Natural killer cell (primary cell): ENCODE data around the gene PTPRQ. TPM values are rescaled to one million over a fixed set of nuclear protein-coding genes. Genes with fewer than 3 reads are reported as not detected.

ENCODE experiments used
- ATAC-seq, 3 donors: fragments of 150-1000 bp in 2 of 3; fragments of 200-7000 bp in 1 of 3; cut with Tn5 transposase; 1 replicate in 1 of 3; 2 replicates in 2 of 3; pipeline ENCODE4 v1.10.0; 2021; ENCODE audit warnings: mild to moderate bottlenecking in 2 of 3, moderate library complexity in 2 of 3
- DNase-seq, 2 donors: peaks; one replicate each; pipeline versions ENCODE4 v3.0.0 to v3.0.0-alpha.2; 2013 to 2021; ENCODE audit warnings: mixed read lengths in 1 of 2
- H3K27ac ChIP-seq: one replicate; pipeline ENCODE4 v1.5.1; 2013; ENCODE audit warnings: mild to moderate bottlenecking, low read length
- H3K27me3 ChIP-seq: one replicate; pipeline ENCODE4 v1.6.1; 2013; ENCODE audit warnings: low read length; ENCODE audit not compliant: control insufficient read depth, insufficient read depth
- H3K36me3 ChIP-seq: one replicate; pipeline ENCODE4 v1.6.1; 2013; ENCODE audit warnings: low read length; ENCODE audit not compliant: control insufficient read depth, insufficient read depth
- H3K4me1 ChIP-seq: one replicate; pipeline ENCODE4 v1.6.1; 2013; ENCODE audit warnings: low read length; ENCODE audit not compliant: control insufficient read depth, insufficient read depth
- H3K4me3 ChIP-seq: one replicate; pipeline ENCODE4 v1.5.1; 2013; ENCODE audit warnings: low read length
- H3K9me3 ChIP-seq: one replicate; pipeline ENCODE4 v1.6.1; 2013; ENCODE audit warnings: low read length; ENCODE audit not compliant: control insufficient read depth, insufficient read depth
- H3K27ac Mint-ChIP-seq, 2 donors: one replicate each; pipeline ENCODE4 v1.8.0; 2022; ENCODE audit warnings: mild to moderate bottlenecking in 2 of 2, mixed read lengths in 2 of 2, moderate library complexity in 1 of 2
- H3K27me3 Mint-ChIP-seq, 2 donors: one replicate each; pipeline ENCODE4 v1.8.0; 2022; ENCODE audit warnings: low read depth in 2 of 2, mixed read lengths in 2 of 2
- H3K36me3 Mint-ChIP-seq: one replicate; pipeline ENCODE4 v1.8.0; 2022; ENCODE audit warnings: mixed read lengths
- H3K4me1 Mint-ChIP-seq, 2 donors: one replicate each; pipeline ENCODE4 v1.8.0; 2022; ENCODE audit warnings: mixed read lengths in 2 of 2
- H3K4me3 Mint-ChIP-seq: one replicate; pipeline ENCODE4 v1.8.0; 2022; ENCODE audit warnings: mild to moderate bottlenecking, moderate library complexity, mixed read lengths
- H3K9me3 Mint-ChIP-seq, 2 donors: one replicate each; pipeline ENCODE4 v1.8.0; 2022; ENCODE audit warnings: mixed read lengths in 2 of 2
- CTCF ChIP-seq: fragments of 200-600 bp; IDR thresholded peaks from one replicate; pipeline ENCODE4 v1.8.0; 2022; ENCODE audit warnings: antibody characterized with exemption
- WGBS: methylation state at CpG from one replicate; pipeline ENCODE4 v1.1.7; 2013; ENCODE audit warnings: missing lambda C conversion rate; ENCODE audit not compliant: insufficient coverage; 5-methylcytosine and 5-hydroxymethylcytosine counted together
- intact Hi-C: fragments of 100-400 bp; cut with micrococcal nuclease; formaldehyde crosslinking; loops from one replicate; pipeline ENCODE4 v1.14.2; 2022
- total RNA-seq, 4 donors: library from RNA; stranded (reverse); fragments of 120-200 nt in 1 of 4; gene quantifications; one replicate each; pipeline versions ENCODE4 v1.2.3 to v1.2.4, GENCODE V29; 2013 to 2022

The PTPRQ gene
- total RNA-seq, 3 donors from 2014 or later (not counting 1 experiment from before 2014, with no cell fraction given): not detected

DNA sequence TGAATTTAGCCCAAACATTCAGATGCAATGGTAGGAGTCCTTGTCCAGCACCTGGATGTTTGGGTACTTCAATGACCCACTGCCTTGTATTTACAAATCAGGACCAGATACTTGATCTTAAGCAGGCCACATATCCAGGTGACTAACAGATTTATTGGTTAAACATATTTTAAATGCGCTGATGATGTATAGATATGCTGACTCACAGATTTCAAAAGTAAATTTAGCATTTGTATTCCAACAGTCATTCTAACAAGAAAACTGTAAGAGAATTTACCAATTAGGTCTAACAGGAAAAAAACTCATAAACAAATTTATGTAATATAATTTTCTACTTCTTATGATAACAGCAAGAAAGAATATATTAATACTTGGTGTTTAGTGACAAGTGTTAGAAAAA, 234.0 kb downstream of the PTPRQ start:
- no peak overlapping the region for H3K4me3 Mint-ChIP-seq
- no peaks in the 10 kb centered on the region for H3K27me3 ChIP-seq

DNA sequence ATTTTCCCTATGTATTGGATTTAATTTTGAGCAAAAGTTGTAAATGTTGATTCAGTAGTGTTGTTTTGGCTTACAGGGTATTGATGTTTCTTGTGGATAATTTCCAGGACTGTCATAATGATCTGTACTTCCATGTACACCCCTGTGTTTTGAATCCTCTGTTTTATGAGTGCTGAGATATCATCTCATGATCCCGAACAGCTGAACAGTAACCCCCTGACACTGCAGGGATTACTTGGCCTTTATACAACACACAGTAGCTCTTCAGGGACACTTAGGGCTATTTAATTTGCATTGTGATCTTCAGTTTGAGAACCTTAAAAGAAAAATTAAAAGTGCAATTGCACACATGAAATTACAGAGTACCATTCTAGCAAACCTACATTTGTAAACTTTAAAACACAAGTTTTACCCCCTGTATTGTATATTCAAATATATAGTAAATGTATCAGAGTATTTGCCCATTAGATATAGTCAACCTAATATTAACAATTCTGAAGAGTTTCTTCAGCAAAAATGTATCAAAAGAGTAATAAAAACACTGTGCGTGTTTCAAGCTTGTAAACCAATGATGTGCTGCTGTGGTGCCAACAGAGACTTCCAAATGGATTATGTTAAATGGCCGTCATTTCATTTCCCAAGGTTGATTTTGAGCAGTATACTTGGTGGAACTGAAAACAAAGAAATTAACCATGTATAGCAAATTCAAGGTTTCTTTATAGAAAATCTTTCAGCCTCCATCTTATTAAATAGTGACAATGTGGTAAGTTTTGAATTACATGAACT, 235.5 kb downstream of the PTPRQ start:
- no peak overlapping the region for H3K27ac ChIP-seq
- DNase-seq: no peak
- no peaks in the 10 kb centered on the region for H3K27me3 ChIP-seq
- Mint-ChIP-seq H3K27me3 (no peaks in the 10 kb centered on the region), H3K27ac (no peak overlapping the region), H3K36me3 (no peaks in the 10 kb centered on the region), H3K9me3 (peaks cover 0 to 6% of the 10 kb centered on the region in 2 donors), H3K4me3 (no peak overlapping the region), H3K4me1 (no peaks in the 10 kb centered on the region)
- no peak for ATAC-seq
- H3K9me3 ChIP-seq: no peaks in the 10 kb centered on the region
- intact Hi-C loops: no loop called here
- no peak overlapping the region for H3K4me3 ChIP-seq
- H3K36me3 ChIP-seq: no peaks in the 10 kb centered on the region
- TF ChIP-seq CTCF: no peak
- no peaks in the 10 kb centered on the region for H3K4me1 ChIP-seq
- 69% methylated on average over 2 of the region's 3 CpGs for whole genome bisulfite sequencing

More for the DNA sequence above, 234.0 kb downstream of the PTPRQ start:
- Histone ChIP-seq H3K9me3 (no peaks in the 10 kb centered on the region), H3K27ac (no peak overlapping the region), H3K4me1 (no peaks in the 10 kb centered on the region), H3K4me3 (no peak overlapping the region), H3K36me3 (no peaks in the 10 kb centered on the region)
- TF ChIP-seq CTCF: no peak
- H3K9me3 Mint-ChIP-seq: peaks cover 2 to 3% of the 10 kb centered on the region in 2 donors
- H3K4me1 Mint-ChIP-seq: no peaks in the 10 kb centered on the region
- ATAC-seq (no peak), DNase-seq (no peak)
- no CpG with 5 or more reads among the region's 1 CpG for WGBS
- intact Hi-C loops: no loop called here
- H3K27ac Mint-ChIP-seq: no peak overlapping the region
- H3K36me3 Mint-ChIP-seq: no peaks in the 10 kb centered on the region
- H3K27me3 Mint-ChIP-seq: no peaks in the 10 kb centered on the region

GRCh38 chr12:80681287-80681686, 237.3 kb downstream of the PTPRQ start:
- no peaks in the 10 kb centered on the region for H3K4me1 Mint-ChIP-seq
- no peak overlapping the region for H3K27ac Mint-ChIP-seq
- no peak for DNase-seq
- H3K27me3 ChIP-seq: no peaks in the 10 kb centered on the region
- H3K4me1 ChIP-seq: no peaks in the 10 kb centered on the region
- H3K4me3 ChIP-seq: no peak overlapping the region
- no peaks in the 10 kb centered on the region for H3K36me3 ChIP-seq
- 86% methylated on average over 1 of the region's 2 CpGs for WGBS
- H3K4me3 Mint-ChIP-seq: no peak overlapping the region
- peaks cover 0 to 9% of the 10 kb centered on the region in 2 donors for H3K9me3 Mint-ChIP-seq
- H3K36me3 Mint-ChIP-seq: no peaks in the 10 kb centered on the region
- no peak for TF ChIP-seq CTCF
- ATAC-seq: no peak
- H3K27ac ChIP-seq: no peak overlapping the region
- no peaks in the 10 kb centered on the region for H3K9me3 ChIP-seq
- no peaks in the 10 kb centered on the region for H3K27me3 Mint-ChIP-seq
- intact Hi-C loops: no loop called here

DNA sequence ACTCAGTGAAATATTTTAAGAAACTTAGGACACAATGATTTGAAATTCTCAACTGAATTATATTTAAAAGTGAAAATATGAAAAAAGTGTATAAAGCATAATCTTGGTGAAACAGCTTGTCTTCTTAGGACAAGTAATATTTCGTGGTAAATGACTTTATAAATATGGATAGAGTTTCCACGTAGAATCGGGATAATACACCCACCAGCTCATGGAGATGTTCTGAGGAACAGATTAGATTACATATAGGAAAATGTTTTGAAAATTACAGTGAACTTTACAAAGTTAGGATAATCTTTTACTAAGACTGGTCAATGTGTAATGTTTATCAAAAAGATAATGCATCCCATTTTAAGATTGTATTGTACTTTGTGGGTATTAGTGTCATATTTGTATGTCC, 237.8 kb downstream of the PTPRQ start:
- WGBS: 83% methylated on average over 3 of the region's 3 CpGs
- Mint-ChIP-seq H3K27ac (no peak overlapping the region), H3K27me3 (no peaks in the 10 kb centered on the region), H3K9me3 (peaks cover 2 to 9% of the 10 kb centered on the region in 2 donors), H3K36me3 (no peaks in the 10 kb centered on the region), H3K4me1 (no peaks in the 10 kb centered on the region), H3K4me3 (no peak overlapping the region)
- intact Hi-C loops: no loop called here
- TF ChIP-seq CTCF: no peak
- DNase-seq: no peak
- no peaks in the 10 kb centered on the region for H3K36me3 ChIP-seq
- H3K9me3 ChIP-seq: no peaks in the 10 kb centered on the region
- no peaks in the 10 kb centered on the region for H3K27me3 ChIP-seq
- no peak overlapping the region for H3K27ac ChIP-seq
- ATAC-seq: no peak
- no peak overlapping the region for H3K4me3 ChIP-seq
- H3K4me1 ChIP-seq: no peaks in the 10 kb centered on the region
